D721Med (cell line): ENCODE data around the gene CDC42EP1.

Experiments used
- DNase-seq: peaks from one replicate; pipeline ENCODE4 v3.0.0; 2011; ENCODE audit warnings: low spot score; ENCODE audit not compliant: insufficient read length
- FAIRE-seq: peaks from 2 replicates; lab custom pipeline; 2011; peaks lifted over from hg19 to GRCh38; lab: Jason Lieb, UNC
- TF ChIP-seq, protein P1 (sequence below): IDR thresholded peaks from 2 replicates; pipeline ENCODE4 v1.5.1; 2012; ENCODE audit warnings: mild to moderate bottlenecking, control low read depth; ENCODE audit not compliant: insufficient read depth; ENCODE audit errors: missing control alignments

CDC42EP1 gene

GRCh38 chr22:37562049-37562875 is 2.0 kb downstream of the CDC42EP1 start:
- DNase-seq (no peak), FAIRE-seq (no peak)
- TF ChIP-seq, protein P1, sequence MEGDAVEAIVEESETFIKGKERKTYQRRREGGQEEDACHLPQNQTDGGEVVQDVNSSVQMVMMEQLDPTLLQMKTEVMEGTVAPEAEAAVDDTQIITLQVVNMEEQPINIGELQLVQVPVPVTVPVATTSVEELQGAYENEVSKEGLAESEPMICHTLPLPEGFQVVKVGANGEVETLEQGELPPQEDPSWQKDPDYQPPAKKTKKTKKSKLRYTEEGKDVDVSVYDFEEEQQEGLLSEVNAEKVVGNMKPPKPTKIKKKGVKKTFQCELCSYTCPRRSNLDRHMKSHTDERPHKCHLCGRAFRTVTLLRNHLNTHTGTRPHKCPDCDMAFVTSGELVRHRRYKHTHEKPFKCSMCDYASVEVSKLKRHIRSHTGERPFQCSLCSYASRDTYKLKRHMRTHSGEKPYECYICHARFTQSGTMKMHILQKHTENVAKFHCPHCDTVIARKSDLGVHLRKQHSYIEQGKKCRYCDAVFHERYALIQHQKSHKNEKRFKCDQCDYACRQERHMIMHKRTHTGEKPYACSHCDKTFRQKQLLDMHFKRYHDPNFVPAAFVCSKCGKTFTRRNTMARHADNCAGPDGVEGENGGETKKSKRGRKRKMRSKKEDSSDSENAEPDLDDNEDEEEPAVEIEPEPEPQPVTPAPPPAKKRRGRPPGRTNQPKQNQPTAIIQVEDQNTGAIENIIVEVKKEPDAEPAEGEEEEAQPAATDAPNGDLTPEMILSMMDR: no peak

DNA sequence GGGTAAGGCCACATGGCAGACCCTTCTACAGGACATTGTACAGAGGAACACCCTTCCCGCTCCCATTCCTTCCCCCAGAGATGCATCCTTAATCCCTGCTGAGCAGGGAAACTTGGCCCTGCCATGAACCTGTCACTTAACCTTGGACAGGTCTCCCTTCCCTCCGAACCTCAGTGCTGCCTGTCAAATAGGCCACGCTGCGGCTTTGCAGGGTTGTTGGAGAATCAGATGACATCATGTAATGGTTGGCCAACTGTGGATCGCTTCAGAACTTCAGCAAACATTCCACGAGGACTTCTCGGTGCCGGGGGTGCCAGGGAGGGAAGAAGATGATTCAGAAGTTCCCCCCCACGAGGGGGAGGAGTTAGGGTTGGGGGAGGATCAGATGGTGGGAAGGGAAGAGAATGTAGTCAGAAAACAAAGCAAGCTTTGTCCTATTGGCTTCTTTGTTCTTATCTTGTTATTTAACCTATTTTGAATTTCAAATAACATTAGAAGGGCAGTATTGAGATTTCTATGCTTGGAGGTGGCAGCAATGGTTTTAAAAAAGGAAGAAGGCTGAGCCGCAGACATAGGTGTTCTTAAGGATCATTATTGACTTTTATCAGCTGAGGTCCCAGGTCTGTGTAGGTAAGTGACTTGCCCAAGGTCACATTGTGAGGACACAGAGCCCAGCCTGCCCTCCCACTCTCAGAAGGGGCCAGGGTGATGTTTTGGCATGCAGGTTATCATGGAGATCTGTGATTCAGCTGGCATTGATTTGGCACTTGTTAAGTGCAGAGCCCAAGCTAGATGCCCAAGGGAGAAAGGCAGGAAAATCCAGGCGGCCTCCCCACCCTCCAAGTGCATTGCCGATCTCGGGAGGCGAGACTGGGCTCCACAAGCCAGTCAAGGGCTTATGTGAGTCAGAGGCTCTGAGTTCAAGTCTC is 3.1 kb downstream of the CDC42EP1 start:
- DNase-seq (no peak), FAIRE-seq (no peak)

GRCh38 chr22:37564111-37564711 is 3.9 kb downstream of the CDC42EP1 start:
- FAIRE-seq (no peak), DNase-seq (no peak)
- TF ChIP-seq, protein P1: no peak

More for the DNA sequence above, 3.1 kb downstream of the CDC42EP1 start:
- TF ChIP-seq, protein P1: no peak

- FAIRE-seq (no peak), DNase-seq (no peak)
- TF ChIP-seq, protein P1: no peak
Observed at GRCh38 chr22:37565830-37566229, 5.5 kb downstream of the CDC42EP1 start.

DNA sequence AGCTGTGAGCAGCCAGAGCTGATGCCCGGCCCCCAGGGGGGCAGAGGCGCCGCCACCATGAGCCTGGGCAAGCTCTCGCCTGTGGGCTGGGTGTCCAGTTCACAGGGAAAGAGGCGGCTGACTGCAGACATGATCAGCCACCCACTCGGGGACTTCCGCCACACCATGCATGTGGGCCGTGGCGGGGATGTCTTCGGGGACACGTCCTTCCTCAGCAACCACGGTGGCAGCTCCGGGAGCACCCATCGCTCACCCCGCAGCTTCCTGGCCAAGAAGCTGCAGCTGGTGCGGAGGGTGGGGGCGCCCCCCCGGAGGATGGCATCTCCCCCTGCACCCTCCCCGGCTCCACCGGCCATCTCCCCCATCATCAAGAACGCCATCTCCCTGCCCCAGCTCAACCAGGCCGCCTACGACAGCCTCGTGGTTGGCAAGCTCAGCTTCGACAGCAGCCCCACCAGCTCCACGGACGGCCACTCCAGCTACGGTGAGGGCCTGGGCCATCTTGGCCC is 6.1 kb downstream of the CDC42EP1 start:
- TF ChIP-seq, protein P1: no peak
- no peak for FAIRE-seq
- DNase-seq: no peak

DNA sequence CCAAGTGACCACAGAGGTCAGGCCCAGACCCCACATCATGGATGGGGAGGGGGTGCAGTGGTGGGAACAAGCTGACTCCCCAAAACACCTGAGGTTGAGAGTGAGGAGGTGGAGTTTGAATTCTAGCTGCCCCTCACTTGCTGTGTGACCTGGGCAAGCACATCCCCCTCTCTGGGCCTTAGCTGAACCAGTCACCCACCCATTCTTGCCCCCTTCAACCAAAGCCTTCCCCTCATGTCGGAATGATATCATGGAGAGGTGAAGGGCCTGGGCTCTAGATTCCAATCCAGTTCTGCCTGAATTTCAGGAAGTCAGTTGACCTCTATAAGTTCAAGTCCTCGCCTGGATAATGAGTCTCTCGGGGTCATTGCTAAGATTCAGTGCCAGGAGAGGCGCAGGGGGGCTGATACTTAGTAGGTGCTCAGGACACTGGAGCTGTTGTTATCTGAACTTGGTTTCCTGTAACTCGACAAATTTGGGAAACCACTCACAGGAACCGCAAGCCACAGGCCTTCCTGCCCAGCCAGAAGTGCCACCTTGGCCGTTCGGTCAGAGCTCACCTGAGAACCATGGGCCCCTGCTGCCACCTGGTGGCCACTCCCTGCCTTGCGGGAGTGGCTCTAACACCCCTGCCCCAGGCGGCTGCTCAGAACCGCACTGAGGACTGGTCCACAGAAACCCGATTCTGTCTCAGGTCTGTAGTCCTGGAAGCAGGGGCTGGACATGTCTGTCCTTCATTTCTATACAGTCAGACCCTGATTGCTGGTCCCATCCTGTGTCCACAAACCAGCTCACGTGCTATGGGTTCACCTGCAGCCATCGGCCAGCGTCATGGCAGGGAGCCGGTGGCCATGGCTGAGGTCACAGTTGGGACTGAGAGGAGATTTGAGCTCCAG is 6.9 kb downstream of the CDC42EP1 start:
- TF ChIP-seq, protein P1: peak; percentile 77
- DNase-seq (peak; percentile 79), FAIRE-seq (no peak)
